ENCODE data around the gene CRISP1.

GRCh38 chr6:49839957-49840356, 26.4 kb downstream of the CRISP1 start:
- TF ChIP-seq CTCF (optimal IDR thresholded peaks at IDR 0.05 in 1 of 3, IDR thresholded peaks at IDR 0.05 in 1 of 3, conservative IDR thresholded peaks at IDR 0.05 in 1 of 3; ENCODE audit: extremely low read depth in 1 of 3, insufficient read depth in 2 of 3, low read length in 3 of 3) (no peak), EZH2 (IDR thresholded peaks at IDR 0.05; ENCODE audit: low read length) (no peak)
